ENCODE measurements around the gene IMMP2L.

The IMMP2L gene

GRCh38 chr7:111192614-111193413 is 369.5 kb downstream of the IMMP2L start:
- no peak for DNase-seq

DNA sequence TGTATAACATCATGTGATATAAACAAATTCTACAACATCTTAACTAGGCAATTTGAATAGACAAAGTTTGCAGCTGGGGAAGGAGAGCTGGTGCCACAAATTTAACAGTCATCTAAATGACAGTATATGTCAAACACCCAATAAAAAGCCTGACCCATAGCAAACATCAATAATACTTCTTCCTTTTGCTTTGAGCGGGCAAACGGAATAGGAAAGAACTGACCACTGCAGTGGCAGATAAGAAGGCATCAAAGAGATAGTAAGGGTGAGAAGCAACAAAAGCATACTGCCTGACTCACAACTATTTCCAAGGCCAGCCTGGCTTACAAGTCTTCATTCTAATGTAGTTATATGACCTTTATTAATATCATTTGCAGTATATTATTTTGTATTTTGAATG is 371.5 kb downstream of the IMMP2L start:
- DNase-seq: no peak

GRCh38 chr7:111184987-111185386 is 377.3 kb downstream of the IMMP2L start:
- DNase-seq: no peak

- no peak for DNase-seq
Measured at GRCh38 chr7:111183321-111183720, 379.0 kb downstream of the IMMP2L start.

DNA sequence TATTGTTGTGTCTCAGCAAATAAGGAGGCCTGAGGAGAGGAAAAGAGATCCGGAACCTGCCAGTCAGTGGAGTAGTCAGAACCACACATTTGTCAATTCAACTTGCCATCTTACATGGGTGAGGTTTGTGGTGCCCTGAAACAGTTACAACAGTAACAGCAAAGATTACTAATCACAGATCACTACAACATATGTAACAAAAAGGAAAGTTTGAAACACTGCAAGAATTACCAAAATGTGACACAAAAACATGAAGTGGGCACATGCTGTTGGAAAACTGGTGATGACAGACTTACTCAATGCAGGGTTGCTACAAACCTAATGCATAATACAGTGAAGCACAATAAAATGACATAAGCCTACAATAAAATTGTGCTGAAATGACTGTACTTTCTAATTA is 382.0 kb downstream of the IMMP2L start:
- DNase-seq: no peak

DNA sequence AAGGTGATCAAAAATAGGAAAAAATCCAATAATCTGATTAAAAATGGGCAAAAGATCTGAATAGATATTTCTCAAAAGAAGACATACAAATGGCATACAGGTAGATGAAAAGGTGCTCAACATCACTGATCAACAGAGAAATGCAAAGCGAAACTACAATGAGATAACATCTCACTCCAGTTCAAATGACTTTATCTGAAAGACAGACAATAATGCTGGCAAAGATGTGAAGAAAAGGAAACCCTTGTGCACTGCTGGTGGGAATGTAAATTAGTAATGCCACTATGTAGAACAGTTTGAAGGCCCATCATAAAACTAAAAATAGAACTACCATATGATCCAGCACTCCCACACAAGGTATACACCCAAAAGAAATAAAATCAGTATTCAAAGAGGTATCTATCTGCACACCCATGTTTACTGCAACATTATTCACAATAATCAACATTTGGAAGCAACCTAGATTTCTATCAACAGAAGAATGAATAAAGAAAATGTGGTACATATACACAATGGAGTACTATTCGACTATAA is 386.3 kb downstream of the IMMP2L start:
- DNase-seq: no peak

GRCh38 chr7:111174510-111174909 is 387.8 kb downstream of the IMMP2L start:
- no peak for DNase-seq

DNA sequence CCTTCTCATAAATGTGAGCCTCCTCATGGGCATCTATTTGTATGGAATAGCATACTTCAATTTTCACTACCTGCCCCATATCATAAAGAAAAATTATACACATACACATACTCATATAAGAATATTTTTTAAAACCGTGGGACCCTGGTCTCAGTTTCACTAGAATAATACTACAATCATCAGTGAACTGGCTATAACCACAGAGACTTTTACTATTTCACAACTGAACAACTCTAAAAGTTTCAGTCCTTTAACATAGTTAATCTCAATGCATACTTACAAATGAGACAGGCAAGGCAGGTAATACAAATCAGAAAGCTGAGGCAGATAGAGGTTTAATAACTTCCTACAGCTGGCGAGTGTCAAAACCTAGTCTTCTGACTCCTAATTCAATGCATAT is 388.3 kb downstream of the IMMP2L start:
- DNase-seq: no peak

DNA sequence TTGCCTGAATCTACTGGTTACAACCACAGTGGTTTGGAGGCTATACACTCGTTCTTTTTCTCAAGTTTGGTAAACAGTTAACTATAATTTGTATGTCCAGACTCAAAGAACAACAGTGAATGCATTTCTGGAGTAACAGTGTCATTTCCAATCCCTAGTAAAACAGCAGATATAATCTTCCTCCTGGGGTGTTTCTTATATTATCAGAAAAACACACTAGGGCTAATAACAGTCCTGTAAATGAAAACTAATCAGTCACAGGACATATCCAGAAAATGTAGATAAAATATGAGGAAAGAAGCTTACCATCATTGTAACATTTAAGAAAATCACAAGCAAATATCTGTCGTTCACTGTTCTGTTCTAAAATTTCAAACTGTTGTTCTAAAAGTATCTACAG is 388.8 kb downstream of the IMMP2L start:
- no peak for DNase-seq

DNA sequence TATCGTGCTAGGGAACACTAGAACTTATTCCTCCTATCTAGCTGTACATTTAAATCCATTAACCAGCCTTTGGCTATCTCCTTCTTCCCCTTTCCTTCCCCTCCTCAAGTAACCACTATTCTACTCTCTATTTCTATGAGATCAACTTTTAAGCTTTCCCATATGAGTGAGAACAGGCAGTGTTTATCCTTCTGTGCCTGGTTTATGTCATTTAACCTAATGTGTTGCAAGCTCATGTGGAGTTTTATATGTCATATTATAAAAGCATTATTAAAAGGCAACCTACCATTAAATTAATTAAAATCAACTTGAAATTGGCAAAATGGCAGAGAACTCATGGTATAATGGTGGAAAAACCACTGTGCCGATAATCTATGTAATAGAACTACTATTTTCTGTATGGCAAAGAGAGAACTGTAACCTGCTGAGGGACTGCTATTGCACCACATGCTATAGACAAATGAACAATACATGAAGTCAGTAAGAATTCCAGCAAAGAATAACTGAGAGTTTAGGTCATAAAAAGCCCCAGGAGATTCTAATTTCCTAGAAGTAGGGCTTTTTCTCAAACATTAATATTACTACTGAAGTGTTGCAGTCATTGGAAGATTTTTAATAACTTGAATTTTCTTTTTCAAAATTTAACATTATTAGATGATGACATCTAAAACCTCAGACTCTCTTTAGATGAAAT is 389.6 kb downstream of the IMMP2L start:
- DNase-seq: no peak

DNA sequence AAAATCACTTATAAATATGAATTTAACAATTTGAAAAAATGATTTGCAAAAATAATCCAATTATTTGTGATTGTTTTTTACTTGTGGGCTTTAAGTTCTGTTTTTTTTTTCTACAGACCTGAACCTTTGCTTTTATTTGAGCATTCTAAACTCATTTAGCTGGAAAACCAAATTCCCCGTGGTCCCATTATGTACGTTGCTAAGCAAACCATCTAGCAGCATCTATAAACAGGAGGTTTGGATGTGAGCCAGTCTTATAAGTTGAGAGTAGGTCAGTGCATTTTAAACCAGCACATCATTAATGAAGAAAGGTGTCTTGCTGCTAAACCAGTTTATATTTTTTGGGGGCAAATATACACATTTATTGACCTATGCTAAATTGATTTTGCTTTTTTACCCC is 394.1 kb downstream of the IMMP2L start:
- peak; percentile 96 for DNase-seq

DNA sequence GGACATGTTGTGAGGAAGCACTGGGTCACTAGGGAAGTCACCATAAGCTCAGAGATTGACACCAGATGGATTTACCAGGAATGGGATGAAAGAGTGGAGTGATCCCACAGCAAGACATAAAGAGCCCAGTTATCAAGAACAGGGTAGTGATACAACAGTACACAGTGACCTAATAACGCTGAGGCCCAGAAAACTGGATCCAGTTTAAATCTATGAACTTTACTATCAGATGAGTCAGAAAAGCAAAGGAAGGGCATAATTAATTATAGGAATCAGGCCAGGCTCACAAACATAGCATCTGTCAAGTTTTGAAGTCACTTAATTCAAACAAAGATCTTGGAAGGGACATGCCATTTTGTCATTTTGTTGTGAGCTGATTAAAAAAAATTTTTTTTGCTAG is 397.9 kb downstream of the IMMP2L start:
- no peak for DNase-seq

GRCh38 chr7:111162692-111163091 is 399.6 kb downstream of the IMMP2L start:
- no peak for DNase-seq

DNA sequence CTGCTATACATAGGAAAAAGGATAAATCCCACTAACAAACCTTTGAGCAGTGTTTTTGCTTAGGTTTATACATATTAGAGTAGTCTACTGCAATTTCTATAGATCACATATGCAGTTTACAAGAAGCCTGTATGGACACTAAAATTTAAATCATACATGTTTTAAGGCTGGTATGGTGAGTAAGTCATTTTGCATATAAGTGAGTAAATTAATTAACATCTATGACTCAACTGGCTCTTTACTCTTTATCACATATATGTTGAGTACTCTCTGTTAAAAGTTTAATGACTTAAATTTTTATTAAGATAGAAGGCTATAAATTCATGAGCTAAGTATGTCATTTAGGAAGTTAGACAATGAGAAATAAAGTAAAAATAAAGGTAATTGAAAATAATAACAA is 402.0 kb downstream of the IMMP2L start:
- no peak for DNase-seq

GRCh38 chr7:111159426-111159825 is 402.9 kb downstream of the IMMP2L start:
- DNase-seq: no peak

DNA sequence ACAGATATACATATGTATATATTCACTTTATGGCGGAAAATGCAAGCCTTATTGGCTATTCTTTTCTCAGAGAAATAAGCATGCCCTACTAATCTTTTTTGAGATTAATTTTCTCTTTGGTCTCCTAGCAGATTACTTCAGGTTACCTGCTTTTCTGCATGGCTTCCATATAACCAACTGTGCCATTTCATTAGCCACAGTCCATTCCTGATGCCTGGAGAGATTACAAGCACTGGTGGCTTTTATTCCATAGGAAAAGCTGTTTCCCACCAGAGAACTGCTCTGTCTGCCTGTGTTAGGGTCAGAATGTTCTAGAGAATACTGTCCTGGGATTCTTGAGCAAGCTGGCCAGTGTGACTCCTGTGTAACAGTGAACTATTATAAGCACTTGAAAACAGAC is 411.6 kb downstream of the IMMP2L start:
- DNase-seq: no peak

- DNase-seq: no peak
Measured at GRCh38 chr7:111147708-111148533, 414.4 kb downstream of the IMMP2L start.

- no peak for DNase-seq
Measured at GRCh38 chr7:111146136-111146535, 416.2 kb downstream of the IMMP2L start.

DNA sequence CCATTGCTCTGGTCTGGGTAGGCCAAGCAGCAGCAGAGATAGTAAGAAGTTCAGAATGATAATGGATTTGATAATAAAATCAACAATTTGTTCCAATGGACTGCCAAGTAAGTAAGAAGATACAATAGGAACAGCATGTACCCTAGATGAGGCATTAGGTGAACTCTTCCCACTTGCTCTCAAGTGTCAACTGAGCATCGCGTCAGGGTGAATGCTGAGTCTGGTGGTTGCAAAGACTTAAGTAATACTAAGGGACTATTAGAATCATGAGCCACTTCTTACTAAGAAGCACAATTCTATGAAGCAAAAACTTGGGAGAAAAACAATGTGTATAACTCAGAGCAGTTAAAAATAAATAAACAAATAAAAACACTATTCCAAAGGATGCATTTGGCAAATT is 416.8 kb downstream of the IMMP2L start:
- DNase-seq: no peak

DNA sequence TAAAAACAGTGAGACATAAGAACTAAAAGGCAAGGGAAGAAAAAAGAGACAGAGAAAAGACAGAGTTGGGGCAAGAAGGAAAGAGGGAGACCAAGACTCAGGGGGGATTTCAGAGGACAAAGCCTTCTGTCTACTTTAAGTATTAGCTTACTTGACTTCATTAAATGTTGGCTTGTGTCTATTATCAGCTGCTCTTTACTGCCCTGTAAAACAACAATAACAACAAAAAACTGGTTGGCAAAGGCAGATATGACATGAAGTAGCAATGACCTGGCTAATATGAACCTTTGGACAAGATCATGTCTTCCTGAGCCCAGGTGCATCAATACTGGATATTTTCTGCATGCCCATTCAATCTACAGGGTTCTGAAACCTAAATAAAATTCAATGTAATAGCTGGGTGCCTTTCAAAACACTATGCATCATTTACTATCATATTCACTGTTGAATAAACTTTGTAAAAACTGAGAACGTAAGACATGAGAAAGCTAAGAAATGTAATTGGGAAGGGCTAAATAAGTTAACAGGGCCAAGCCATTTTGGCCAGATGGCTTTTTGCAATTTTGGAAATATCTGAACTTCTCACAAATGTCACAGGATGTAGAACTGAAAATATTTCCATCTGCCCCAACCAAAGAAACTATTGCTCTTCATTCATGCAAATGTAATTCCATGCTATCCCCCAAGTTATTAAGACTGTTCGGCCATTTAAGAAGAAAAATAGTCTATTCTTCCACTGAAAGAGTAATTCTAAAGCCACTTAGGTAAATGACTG is 422.0 kb downstream of the IMMP2L start:
- no peak for DNase-seq

GRCh38 chr7:111138586-111138985 is 423.7 kb downstream of the IMMP2L start:
- no peak for DNase-seq

- no peak for DNase-seq
Measured at GRCh38 chr7:111138193-111138569, 424.1 kb downstream of the IMMP2L start.
